HK-2 (cell line): ENCODE measurements around the gene AQP1.

Experiments
- DNase-seq: peaks from one replicate; pipeline ENCODE4 v3.0.0-alpha.2; 2018; ENCODE audit not compliant: unreplicated experiment

AQP1 gene

DNA sequence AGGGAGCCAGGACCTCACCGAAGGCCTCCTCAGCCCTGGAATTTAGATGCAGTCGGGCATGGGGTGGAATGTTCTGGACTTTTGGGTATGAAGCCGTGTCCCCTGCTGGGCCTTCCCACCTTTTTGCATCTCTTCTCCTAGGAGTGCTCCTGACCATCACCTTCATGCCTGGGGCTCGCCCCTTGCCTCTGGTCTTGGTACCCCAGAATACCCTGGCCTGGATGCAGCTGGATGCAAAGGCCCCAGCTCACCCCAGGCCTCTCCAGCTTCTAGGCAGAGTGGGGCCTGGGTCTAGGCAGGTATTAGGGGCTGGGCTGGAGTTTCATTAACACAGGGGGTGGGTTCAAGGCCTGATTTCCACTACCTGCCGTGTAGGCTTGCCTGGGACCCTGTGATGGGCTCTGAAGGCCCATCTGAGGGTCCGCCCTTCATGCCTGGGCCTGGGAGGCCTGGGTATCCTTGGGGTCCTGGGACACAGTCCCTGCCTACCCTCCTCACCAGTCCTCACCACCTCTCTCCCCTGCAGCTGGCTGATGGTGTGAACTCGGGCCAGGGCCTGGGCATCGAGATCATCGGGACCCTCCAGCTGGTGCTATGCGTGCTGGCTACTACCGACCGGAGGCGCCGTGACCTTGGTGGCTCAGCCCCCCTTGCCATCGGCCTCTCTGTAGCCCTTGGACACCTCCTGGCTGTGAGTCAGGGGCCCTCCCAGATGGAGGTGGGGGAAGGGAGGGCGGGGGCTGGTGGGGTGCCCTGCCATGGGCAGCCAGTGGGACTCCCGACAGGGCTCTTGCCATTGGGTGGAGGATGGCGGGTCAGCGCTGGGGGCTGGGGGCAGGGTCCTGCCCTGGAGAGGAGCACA is 10.1 kb downstream of the AQP1 start:
- DNase-seq, result no peak

DNA sequence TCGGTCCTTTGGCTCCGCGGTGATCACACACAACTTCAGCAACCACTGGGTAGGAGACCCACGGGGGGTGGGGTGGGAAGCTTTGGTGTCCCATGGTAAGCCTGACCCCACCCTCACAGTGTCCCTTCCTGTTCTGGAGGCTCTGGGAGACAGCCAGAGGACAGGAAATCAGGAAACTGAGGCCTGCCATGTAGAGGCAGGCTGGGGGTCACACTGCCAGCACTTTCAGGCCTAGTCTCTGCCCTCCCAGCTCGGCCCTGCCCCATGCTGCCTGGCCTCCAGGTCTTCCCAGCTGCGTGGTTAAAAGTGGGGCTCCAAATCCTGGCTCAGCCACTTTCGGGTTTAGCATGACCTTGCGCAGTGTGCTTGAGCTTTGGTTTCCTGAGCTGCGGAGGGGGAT is 10.9 kb downstream of the AQP1 start:
- no peak for DNase-seq

DNA sequence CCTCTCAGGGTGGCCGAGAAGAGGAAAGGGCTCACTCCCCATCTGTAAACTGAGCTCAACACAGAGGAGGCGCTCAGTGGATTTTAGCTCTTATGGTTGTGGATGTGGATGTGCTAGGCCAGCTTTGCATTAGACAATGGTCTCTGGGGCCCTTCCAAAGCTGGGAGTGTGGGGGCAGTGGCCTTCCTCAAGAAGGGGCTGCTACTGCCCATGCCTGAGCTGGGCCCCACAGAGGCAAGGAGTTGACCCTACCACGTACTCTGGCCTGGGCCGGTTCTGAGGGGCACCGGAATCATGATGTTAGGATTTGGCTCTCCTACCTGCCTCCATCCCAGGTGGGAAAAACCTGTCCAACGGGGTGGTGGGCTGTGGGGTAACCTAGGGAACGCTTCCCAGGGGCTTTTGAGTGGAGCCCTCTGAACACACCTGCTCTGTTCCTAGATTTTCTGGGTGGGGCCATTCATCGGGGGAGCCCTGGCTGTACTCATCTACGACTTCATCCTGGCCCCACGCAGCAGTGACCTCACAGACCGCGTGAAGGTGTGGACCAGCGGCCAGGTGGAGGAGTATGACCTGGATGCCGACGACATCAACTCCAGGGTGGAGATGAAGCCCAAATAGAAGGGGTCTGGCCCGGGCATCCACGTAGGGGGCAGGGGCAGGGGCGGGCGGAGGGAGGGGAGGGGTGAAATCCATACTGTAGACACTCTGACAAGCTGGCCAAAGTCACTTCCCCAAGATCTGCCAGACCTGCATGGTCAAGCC is 11.5 kb downstream of the AQP1 start:
- DNase-seq, result no peak

DNA sequence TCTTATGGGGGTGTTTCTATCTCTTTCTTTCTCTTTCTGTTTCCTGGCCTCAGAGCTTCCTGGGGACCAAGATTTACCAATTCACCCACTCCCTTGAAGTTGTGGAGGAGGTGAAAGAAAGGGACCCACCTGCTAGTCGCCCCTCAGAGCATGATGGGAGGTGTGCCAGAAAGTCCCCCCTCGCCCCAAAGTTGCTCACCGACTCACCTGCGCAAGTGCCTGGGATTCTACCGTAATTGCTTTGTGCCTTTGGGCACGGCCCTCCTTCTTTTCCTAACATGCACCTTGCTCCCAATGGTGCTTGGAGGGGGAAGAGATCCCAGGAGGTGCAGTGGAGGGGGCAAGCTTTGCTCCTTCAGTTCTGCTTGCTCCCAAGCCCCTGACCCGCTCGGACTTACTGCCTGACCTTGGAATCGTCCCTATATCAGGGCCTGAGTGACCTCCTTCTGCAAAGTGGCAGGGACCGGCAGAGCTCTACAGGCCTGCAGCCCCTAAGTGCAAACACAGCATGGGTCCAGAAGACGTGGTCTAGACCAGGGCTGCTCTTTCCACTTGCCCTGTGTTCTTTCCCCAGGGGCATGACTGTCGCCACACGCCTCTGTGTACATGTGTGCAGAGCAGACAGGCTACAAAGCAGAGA is 12.2 kb downstream of the AQP1 start:
- no peak for DNase-seq

DNA sequence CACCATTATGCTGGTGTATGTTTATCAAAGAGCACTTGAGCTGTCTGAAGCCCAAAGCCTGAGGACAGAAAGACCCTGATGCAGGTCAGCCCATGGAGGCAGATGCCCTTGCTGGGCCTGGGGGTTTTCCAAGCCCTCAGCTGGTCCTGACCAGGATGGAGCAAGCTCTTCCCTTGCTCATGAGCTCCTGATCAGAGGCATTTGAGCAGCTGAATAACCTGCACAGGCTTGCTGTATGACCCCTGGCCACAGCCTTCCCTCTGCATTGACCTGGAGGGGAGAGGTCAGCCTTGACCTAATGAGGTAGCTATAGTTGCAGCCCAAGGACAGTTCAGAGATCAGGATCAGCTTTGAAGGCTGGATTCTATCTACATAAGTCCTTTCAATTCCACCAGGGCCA is 13.0 kb downstream of the AQP1 start:
- DNase-seq, result no peak

DNA sequence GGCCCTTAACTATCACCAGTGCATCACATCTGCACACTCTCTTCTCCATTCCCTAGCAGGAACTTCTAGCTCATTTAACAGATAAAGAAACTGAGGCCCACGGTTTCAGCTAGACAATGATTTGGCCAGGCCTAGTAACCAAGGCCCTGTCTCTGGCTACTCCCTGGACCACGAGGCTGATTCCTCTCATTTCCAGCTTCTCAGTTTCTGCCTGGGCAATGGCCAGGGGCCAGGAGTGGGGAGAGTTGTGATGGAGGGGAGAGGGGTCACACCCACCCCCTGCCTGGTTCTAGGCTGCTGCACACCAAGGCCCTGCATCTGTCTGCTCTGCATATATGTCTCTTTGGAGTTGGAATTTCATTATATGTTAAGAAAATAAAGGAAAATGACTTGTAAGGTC is 13.5 kb downstream of the AQP1 start:
- DNase-seq, result no peak

DNA sequence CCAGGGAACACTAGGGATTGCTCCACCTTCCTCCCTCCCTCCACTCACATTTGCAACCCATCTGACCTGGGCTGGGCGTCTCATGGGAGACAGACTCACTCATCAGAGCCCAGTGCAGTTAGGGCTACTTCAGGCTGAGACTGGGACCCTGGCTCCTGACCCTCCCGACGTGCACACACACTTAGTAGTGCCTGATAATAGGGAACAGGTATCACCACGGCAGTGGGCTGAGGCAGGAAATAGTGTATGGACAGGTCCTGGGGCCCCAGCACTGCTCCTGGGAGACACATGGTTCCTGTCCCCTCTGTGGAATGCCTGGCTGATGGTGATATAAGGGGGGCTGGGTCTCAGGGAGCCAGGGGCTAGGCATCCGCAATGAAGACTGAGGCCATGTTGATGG is 14.3 kb downstream of the AQP1 start:
- DNase-seq, result no peak

DNA sequence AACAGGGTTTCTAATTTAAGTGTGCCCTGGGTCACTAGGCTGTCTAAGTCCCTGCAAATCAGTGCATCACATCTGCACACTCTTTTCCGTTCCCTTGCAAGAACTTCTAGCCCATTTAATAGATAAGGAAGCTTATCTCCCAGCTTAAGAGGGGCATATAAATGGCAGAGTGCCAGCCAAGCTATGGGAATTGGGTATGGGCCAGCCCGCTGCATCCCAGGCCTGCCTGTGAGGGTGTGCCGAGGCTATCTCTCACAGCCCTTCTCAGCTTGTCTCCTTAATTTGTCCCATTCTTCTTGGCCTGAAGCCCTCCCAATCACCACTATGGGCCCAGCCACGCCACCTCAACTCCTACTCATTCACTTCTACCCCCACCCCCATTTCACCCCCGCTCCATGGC is 14.7 kb downstream of the AQP1 start:
- DNase-seq, result no peak

DNA sequence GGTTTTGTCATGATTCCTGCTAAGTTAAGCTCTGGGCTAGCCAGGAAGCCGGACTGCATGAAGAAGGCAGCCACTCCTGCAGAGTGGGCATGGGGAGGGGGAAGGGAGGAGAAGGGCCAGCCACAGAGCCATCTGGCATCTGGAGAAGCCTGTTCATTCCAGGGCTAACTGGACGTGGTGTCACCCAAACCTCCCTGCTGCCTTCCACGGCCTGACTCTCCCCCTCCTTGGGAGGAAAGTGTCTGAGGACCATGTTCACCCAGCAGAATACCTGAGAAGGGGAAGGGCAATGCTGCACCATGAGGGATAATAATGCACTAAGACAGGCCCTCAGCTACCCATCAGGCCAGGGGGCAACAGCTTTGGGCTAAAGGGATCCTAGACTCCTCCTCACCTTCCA is 15.4 kb downstream of the AQP1 start:
- DNase-seq, result no peak

DNA sequence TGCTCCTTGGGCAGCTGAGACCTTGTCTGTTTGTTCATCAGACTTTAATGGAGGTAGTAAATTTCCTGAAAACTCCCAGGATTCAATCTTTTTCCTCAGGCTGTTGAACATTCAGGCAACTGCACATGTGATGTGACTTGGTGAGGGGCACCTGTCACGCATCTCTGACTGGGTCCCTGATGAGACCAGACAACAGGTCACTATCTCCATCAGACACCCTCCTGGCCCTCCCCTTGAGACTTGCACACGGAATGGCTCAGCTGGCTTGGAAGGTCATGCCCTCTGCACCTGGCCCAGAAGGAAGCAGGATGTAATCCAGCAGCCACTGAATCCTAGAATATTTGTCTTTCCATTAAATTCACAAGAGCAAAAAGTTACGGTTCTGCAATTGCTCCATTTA is 15.9 kb downstream of the AQP1 start:
- no peak for DNase-seq

DNA sequence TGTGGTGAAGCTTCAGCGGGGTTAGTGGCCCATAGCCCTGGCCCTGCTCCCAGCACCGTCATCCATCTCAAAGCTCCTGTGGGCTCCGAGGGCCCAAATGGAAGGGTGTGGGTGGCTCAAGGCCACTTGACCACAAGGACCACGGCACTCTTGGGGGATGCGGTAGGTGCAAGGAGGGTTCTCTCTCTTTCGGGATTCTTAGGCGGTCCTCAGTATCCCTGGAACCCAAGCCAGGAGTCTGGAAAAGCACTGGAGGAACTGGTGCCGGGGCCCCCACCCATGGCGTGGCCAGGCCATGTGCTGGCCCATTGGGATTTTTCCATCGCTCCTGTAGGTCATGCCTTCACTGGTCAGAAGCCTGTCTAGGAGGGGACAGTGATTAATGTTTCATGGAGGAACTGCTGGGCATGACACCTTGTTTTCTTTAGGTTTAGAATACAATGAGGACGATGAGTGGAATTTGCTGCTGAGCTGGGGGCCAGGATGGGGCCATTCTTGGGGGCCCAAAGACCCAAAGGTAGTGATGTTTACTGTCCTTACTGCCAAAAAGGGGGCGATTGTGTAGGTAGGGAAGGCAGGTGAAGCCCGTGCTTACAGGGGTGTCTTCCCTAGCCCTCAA is 16.7 kb downstream of the AQP1 start:
- DNase-seq, result no peak

DNA sequence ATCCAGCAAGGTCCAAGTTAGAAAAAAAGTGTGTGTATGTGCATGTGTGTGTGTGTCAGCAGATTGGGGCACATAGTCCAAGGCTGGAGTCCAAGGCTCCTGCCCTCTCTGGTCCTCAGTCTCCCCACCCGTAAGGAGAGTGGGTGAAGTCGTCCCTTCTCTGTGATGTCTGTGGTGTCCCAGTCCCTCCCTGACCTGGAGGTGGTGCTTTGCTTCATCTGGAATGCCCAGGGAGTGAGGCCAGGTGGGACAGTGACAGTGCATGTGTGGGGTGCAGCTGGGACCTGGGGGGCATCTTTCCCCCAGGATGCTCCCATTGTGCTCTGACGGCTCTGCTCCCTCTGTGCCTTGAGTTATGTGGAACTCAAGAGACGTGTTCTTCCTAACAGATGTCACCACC is 18.0 kb downstream of the AQP1 start:
- no peak for DNase-seq

DNA sequence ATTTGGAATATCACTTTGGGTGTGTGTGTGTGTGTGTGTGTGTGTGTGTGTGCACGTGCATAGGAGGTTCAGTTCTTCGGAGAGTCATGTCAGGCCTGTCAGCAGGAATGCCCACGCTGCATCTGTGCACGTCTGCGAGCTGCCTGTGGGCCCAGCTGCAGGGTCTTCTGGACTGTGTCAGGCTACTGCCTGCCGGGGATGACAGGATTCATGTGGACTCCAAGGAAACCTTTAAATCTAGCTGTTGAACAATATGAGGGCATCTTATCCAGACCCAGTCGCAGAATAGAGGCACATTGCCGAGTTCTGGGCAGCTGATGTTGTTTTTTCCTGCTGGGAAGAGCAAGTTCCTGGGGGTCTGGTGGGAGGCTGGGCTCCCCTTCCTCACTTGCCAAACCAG is 19.0 kb downstream of the AQP1 start:
- DNase-seq, result no peak

DNA sequence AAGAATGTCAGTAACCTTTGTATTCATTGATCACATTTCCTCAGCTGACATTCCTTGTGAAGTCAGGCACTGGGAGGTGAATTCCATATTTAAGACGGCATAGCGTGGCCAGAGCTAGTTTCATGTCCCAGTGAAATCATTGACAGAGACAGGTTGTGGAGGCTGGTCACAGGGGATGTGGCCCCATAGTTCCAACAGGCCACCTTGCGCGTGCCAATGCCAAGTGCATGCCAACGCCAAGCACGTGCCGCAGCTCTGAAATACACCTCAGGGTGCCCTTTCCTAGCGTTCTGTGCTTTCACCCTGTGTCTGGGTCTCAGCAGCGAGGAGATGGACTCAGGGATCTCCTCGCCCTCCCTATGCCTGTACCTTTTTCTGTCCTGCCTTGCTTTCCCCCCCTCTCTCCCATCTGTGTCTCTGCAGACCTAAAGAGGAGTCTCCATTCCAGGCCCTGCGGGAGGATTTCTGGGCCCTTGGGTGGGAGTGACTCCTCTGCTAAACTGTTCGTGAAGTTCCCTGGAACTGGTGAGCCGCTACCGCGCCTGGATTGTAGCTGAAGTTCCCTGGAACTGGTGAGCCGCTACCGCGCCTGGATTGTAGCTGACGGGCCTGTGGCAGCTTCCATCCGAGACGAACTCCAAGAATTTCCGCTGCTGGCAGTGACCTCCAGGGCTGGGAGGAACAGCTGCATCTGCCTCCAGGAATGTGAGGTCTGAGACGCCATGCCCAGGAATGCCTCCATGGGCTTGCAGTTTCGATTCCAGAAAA is 19.7 kb downstream of the AQP1 start:
- no peak for DNase-seq

DNA sequence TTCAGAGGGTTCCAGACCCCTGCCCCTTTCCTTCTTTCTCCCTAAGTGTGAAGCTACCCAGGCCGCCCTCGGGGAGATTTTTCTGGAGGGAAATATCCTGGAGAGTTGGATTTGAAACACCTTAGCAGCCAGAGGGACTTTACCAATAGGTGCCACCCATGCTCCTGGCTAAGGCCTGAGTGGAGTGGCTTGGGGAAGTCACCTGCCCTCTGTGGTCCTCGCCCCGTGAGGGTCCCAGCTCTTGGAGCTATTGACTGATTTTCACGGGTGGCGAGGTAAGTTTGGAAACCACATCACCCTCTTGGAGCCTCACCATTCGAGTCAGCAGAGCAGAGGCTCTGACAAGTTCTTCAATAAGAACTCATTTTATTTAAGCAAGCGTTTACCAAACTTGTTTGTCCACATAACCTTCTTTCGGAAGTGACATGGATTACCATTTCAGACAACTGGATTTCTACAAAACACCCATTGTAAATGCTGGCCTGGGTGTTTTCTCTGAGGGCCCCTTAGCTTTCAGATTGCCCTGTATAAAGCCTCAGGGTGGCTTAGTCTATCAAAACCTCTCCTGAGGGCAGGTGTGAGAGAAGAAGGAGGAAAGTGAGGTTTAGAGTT is 20.4 kb downstream of the AQP1 start:
- DNase-seq, result no peak

DNA sequence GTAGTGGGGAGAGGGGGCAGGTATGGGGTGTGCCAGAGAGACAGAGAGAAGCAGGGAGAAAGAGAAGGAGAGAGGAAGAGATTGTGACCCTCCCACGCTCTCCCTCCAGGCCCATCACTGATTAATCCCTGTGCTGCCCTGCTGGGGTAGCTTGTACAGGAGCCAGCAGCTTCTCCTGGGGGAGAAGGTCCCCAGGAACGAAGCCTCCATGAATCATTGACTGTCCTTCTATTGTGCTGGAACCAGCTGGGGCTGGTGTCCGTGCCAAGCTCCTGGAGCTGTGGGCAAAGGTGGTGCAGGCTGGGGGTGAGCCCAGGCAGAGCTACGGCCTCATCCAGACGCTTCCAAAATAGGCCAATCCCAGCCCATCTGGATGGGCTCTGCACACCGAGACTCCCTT is 20.9 kb downstream of the AQP1 start:
- DNase-seq, result no peak

DNA sequence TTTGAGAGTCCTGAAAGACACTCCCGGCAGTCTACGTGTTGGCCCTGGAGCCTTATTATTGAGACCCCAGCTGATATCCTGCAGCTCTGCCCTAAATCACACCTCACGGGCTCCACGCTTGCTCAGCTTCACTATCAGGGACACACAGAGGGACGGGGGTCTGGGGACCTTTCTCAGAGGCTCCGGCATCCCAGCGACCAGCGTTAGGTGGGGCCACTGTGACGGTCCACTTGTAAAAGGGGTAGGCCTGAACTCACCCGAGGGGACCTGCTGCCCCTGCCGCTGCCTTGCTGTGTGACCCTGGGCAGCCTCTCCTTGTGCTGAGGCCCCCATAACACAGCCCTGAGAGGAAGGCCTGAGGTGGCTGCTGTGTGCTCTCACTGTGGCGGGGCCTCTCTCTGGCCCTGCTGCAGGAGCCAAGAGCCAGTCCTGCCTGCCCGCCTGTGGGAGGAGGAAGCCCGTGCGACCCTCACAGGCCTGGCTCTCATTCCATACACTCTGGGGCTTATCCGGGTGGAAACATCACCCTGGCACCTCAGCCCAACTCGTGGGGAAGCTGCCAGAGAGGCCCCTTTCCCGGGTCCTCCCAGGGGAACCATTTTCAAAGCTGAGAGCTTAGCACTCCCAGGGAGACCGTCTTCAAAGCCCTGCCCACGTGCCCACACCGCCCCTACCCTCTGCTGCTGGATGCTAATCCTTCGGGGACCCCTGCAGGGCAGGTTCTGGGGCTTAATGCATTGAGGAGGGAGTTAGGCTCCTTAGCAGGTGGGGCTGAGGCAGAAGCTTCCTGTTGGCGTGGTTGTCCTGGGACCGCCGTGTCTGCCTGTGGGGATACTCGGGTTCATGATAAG is 21.7 kb downstream of the AQP1 start:
- no peak for DNase-seq

DNA sequence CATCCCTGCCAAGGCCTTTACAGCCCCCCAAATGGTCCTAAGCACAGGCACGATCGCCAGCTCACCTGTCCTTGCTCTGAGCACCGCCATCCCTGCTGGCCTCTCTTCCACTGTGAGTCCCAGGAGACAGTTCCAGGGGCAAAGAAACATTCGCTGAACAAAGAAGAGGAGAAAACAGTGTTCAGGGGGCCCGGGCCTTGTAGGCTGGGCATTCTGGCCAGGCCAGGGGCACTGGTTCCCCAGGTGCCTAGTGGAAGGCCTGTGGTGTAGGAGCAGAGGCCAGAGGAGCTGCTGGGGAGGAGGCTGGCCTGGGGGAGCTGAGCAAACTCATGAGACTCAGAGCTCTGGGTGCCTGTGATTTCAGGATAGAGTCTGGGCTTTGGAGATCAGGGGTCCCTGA is 22.6 kb downstream of the AQP1 start:
- DNase-seq, result no peak

DNA sequence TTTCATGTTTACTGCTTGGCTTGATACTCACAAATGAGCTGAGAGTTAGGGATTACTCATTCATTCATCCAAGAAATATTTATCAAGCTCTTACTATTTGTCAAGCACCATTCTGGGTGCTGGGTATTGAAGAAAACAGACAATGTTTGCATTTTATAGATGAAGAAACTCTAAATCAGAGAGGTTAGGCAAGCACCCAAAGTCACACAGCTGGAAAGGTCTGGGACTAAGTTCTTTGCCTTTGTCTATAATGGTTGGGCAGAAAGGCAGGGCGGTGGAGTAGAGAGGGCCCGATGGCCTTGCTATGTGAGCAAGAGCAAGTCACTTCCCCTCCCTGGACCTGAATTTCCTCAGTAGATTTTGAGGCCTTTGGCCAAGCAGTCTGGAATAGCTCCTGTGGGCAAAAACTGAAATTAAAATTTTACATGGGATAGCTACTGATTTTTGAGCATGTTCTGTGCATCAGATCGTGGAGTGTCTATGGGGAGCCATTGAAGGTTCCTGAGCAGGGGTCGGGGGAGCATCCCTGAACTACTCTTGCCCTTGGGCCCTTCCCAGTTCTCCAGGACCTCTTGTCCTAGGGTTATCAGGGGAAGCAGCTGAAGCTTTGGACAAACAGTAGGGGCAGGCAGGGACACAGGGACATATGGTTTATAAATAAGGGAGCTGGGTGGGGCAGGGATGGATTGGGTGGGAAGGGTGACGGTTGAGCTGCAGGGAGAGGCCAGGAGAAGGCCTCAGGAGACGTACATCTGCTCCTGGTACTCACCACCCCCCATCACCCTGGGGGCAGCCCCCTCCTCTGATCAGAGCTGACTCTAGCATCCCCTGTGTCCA is 23.3 kb downstream of the AQP1 start:
- DNase-seq, result no peak

DNA sequence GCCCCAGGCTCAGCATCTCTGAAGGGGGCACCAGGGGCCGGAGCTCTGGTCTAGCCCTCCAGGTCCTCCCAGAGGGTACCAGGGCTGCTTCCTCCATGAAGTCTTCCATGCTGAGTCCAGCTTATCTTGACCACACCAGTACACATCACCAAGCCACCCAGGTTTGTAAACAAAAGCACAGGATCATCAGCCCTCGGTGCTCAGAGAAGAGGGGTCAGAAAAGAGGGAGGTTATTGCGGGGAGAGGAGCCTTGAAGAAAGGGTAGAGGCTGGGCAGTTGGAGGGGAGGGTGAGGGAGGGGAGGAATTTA is 23.9 kb downstream of the AQP1 start:
- no peak for DNase-seq
